ENCODE results near the gene TEK.
A peak's percentile ranks its signal among the peaks of the same experiment; 100 is the strongest.
"Not testable (repeated sequence)": the region's sequence is repeated elsewhere in the genome, so short reads cannot be mapped to it uniquely, and the experiment has no call there.

Gene TEK

GRCh38 chr9:27182421-27182820 is 73.4 kb downstream of the TEK start:
- DNase-seq, result no peak

GRCh38 chr9:27183131-27183530 is 74.1 kb downstream of the TEK start:
- DNase-seq, result no peak

DNA sequence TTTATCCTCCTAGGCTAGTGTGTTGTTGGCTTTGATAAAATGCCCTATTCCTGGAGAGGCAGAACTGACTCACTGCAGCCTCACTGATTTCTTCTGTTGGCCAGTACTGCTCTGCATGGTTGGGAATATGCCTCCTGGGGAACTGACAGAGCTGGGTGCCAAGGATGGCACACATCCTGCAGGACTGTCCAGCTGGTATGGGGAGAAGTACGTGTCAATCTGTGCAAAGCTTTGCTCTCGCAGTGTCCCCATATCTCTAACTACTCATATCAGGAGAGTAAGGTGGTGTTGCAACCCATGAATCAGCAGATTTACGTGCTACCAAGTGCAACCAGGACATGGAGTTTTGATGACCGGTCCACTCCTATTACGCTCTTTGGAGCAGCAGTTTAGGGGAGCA is 74.7 kb downstream of the TEK start:
- DNase-seq, result no peak

DNA sequence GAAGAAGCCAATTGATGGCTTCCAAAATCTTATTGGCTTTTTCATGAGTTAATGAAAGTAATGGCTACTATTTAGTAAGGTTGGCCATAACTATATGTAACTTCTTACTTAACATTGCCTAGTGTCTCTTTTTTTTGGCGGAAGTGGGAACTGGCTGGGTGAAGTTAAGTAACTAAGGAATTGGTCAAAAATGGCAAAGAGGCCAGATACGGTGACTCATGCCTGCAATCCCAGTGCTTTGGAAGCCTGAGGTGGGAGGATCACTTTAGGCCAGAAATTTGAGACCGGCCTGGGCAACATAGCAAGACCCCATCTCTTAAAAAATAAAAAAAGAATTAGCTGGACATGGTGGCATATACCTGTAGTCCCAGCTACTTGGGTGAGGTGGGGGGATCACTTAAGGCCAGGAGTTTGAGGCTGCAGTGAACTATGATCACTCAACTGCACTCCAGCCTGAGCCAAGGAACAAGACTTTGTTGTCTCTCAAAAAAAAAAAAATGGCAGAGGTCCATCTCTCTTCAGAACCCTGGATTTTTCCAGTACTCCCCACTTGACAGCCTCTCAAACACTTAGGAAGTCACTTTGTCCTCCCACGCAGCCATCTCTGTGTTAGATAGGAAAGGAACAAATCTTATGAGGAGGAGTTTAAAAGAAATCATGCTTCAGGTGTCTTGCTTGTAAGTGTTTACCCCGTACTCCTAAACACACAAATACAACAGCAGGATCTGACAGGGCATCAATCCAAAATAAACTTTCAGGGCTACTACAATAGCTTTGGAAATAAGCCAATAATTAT is 75.7 kb downstream of the TEK start:
- DNase-seq, result no peak

DNA sequence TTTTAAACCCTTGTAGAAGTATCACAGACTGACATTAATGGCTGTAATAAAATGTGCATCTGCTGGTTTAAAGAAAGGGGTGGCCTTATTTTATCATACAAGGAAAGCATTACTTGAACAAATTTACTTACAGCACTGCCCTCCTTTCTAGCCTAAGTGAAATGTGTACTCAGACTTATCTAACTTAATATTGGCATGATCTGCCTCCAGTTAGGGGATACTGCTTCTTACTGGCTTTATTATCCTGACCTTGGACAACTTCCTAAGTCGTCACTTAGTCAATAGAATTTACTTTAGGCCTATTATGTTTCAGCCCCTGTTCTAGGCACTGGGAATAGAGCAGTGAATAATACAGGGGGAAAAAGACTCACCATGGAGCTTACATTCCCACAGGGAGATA is 79.4 kb downstream of the TEK start:
- no peak for DNase-seq

- DNase-seq, result no peak
These were observed 80.4 kb downstream of the TEK start for GRCh38 chr9:27189426-27189825.

- DNase-seq, result no peak
These were observed 83.4 kb downstream of the TEK start for GRCh38 chr9:27192291-27192960.

DNA sequence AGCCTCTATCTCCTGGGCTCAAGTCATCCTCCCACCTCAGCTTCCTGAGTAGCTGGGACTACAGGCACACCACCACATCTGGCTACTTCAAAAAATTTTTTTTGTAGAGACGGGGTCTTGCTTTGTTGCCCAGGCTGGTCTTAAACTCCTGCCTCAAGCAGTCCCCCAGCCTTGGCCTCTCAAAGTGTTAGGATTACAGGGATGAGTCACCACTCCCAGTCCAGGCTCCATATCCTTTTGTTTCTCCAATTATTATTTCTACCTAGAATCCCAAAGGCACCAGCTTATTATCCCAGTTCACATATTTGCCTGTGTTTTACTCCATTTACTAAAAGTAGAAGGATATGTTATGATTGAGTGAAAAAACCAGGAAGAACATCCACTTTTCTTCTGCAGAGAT is 84.9 kb downstream of the TEK start:
- no peak for DNase-seq

DNA sequence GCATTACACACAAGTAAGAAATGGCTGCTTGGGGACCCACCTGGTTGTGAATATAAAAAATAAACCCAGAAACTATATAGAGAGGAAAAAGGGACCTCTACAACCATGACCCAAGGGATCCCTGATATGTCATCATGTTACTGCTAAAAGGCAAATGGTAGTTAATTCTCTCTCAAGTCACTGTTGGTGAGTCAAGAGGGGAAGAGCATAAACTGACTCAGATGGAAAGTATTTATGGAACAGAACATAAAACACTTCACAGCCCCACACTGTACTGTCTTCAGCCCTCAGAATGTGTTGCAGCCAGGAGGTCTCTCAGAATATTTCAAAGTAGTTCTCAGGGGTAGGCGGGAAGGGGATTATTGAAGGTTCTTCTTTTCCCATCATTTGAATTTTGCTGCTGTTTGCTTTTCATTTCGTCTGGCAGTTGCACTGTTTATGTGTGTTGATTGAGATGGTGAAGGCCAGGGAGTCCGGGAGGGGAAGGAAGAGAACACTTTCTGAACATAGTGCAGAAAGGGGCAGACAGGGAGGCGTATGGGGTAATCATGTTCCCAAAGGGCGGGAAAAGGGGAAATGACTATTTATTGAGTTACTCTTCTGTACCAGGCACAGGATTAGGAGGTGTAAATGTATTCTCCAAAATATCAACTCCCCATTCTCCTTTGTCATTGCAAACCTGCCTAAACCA is 85.5 kb downstream of the TEK start:
- DNase-seq, result no peak

- no peak for DNase-seq
These were observed 86.2 kb downstream of the TEK start for GRCh38 chr9:27195191-27195590.

DNA sequence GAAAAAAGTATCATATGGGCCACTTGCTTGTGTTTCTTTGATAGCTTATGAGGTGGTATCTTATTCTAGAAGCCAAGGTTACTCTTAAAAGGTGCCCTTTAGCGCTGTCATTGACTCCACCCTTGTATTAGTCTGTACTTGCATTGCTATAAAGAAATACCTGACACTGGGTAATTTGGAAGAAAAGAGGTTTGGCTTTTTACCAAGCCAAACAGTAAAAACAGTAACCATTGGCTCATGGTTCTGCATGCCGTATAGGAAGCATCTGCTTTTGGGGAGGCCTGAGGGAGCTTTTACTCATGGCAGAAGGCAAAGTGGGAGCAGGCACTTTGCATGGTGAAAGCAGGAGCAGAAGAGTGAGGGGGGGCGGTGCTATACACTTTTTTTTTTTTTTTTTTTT is 87.4 kb downstream of the TEK start:
- no peak for DNase-seq

DNA sequence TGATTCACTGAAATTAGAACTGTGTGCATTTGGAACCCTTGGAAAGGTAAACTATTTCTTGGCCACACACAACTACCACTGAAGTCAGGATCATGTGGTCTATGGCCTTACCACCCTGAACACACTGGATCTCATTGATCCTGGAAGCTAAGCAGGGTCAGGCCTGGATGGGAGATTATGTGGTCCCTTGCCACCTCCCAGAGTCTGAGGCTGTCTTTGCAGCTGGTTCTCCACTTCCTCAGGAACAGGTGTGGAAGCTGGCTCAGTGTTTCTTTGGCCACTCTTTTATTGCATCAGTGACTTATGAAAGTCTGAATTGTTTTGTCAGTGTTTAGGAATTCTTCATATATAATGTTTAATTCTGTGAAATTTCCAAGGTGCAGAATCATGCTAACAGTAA is 89.2 kb downstream of the TEK start:
- DNase-seq, result no peak

DNA sequence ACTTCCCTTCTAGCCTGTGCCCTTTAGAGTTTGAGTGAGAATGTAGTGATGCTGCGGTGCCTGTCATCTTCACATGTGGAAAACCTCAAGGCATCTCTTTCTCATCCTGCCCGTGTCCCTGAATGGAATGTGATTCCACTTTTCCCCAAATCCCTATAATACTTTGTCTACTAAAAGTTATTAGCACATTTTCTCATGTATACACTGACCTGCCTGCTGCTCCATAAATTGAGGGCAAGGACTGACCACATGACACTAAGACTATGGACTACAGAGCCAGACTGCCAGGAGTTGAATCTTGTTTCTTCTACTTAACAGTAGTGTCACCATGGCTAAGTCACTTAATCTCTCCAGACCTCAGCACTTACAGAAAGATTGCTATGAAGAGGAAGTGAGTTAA is 93.0 kb downstream of the TEK start:
- no peak for DNase-seq

GRCh38 chr9:27203783-27204182 is 94.8 kb downstream of the TEK start:
- no peak for DNase-seq

- DNase-seq, result no peak
These were observed 95.6 kb downstream of the TEK start for GRCh38 chr9:27204578-27204977.

- DNase-seq, result no peak
These were observed 96.2 kb downstream of the TEK start for GRCh38 chr9:27205198-27205597.

- no peak for DNase-seq
These were observed 97.0 kb downstream of the TEK start for GRCh38 chr9:27206041-27206440.

- no peak for DNase-seq
These were observed 100.0 kb downstream of the TEK start for GRCh38 chr9:27209034-27209433.

- DNase-seq, result no peak
These were observed 101.6 kb downstream of the TEK start for GRCh38 chr9:27210588-27210987.

- no peak for DNase-seq
These were observed 103.2 kb downstream of the TEK start for GRCh38 chr9:27212191-27212590.

- no peak for DNase-seq
These were observed 103.6 kb downstream of the TEK start for GRCh38 chr9:27212621-27213020.

DNA sequence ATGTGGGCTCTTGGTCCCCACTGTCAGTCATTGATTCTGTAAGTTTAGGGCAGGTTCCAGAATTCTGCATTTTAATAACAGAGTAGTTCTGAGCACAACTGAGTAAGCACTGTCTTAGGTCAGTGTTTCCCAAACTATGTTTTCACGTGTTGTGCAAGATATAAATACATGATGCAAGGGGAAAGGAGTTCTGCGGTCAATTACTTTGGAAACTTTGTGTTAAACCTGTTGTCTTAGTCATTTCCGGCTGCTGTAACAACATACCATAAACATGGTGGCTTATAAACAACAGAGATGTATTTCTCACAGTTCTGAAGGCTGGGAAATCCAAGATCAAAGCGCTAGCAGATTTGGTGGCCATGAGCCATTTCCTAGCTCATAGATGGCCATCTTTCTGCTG is 118.2 kb downstream of the TEK start:
- no peak for DNase-seq

GRCh38 chr9:27239648-27240047 is 130.6 kb downstream of the TEK start:
- not testable (repeated sequence) for DNase-seq

GRCh38 chr9:27247756-27248155 is 138.7 kb downstream of the TEK start:
- DNase-seq, result peak; percentile 12

All from eye (tissue), 1 donor.